HG03097 (cell line): ENCODE measurements around the gene RHOV.
A peak's percentile ranks its signal among the peaks of the same experiment; 100 is the strongest.

Experiments used
- ATAC-seq: cut with Tn5 transposase; IDR thresholded peaks from one replicate; pipeline ENCODE4 v1.9.1; 2021; ENCODE audit not compliant: unreplicated experiment, low FRiP score

Gene RHOV

GRCh38 chr15:40904552-40905201 is 30.6 kb upstream of the RHOV start:
- no peak for ATAC-seq

- ATAC-seq = no peak
Observed at GRCh38 chr15:40902605-40903561, 28.8 kb upstream of the RHOV start.

GRCh38 chr15:40901053-40901443 is 27.0 kb upstream of the RHOV start:
- ATAC-seq = no peak

GRCh38 chr15:40900256-40901052 is 26.4 kb upstream of the RHOV start:
- no peak for ATAC-seq

GRCh38 chr15:40899536-40900207 is 25.6 kb upstream of the RHOV start:
- no peak for ATAC-seq

- peak; percentile 20 for ATAC-seq
Observed at GRCh38 chr15:40894681-40895448, 20.8 kb upstream of the RHOV start.

GRCh38 chr15:40893733-40894680 is 20.0 kb upstream of the RHOV start, which contains the start of gene VPS18:
VPS18 (plus strand) TSS chr15:40894450; CDS start chr15:40894769, 319 bp downstream.
- ATAC-seq = peak; percentile 88

- no peak for ATAC-seq
Observed at GRCh38 chr15:40893019-40893670, 19.1 kb upstream of the RHOV start.

- no peak for ATAC-seq
Observed at GRCh38 chr15:40892447-40893012, 18.5 kb upstream of the RHOV start.

- ATAC-seq = no peak
Observed at GRCh38 chr15:40891810-40892446, 17.9 kb upstream of the RHOV start.

- no peak for ATAC-seq
Observed at GRCh38 chr15:40891138-40891537, 17.1 kb upstream of the RHOV start.

- no peak for ATAC-seq
Observed at GRCh38 chr15:40889112-40889511, 15.1 kb upstream of the RHOV start.

GRCh38 chr15:40886586-40886985 is 12.6 kb upstream of the RHOV start:
- ATAC-seq = no peak

GRCh38 chr15:40881351-40881750 is 7.3 kb upstream of the RHOV start:
- ATAC-seq = no peak

- ATAC-seq = no peak
Observed at GRCh38 chr15:40879609-40880008, 5.6 kb upstream of the RHOV start.

- no peak for ATAC-seq
Observed at GRCh38 chr15:40878785-40879184, 4.8 kb upstream of the RHOV start.

GRCh38 chr15:40877694-40878093 is 3.7 kb upstream of the RHOV start:
- ATAC-seq = no peak
